Activated CD8-positive, alpha-beta memory T cell treated with anti-CD3 and anti-CD28 coated beads for 36 hours (primary cell): ENCODE measurements around the gene FCRLB. TPM values are rescaled to one million over a fixed set of nuclear protein-coding genes. Genes with fewer than 3 reads are reported as not detected.
"Not testable (repeated sequence)": the region's sequence is repeated elsewhere in the genome, so short reads cannot be mapped to it uniquely, and the experiment has no call there.

ENCODE experiments used
- CTCF ChIA-PET: fragments of 350-600 bp; sonication (Branson Sonifier 250); formaldehyde crosslinking; loops from one replicate; lab custom pipeline; 2021; ENCODE audit warnings: antibody characterized with exemption; lab: Charles Lee
- POLR2A ChIA-PET: fragments of 350-600 bp; sonication (Branson Sonifier 250); formaldehyde crosslinking; loops from one replicate; lab custom pipeline; 2021; ENCODE audit warnings: antibody characterized with exemption; lab: Charles Lee
- total RNA-seq, 2 experiments: library from RNA; stranded (reverse); gene quantifications; one replicate each; pipeline ENCODE4 v1.2.3, GENCODE V29; 2021

FCRLB gene
- total RNA-seq, 2 experiments from 2014 or later, result 0.29 to 0.51 TPM

DNA sequence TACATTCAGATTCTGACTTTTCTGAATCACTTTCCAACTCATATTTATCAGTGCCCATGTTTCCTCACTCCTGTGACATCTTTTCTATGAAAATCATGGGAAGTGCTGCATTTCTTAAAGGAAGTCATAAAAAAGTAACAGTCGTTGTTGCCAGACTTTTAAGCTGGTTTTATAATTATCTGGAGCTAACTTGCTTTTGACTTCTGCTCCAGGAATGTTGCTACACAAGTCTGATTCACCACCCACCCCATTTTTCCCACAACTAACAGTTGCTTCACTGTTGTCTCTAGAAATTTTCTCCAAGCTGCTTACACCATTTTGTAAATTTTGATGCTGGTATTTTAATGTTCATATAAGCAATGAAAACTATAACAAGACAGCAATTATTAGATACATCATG is 12.2 kb downstream of the FCRLB start:
- POLR2A ChIA-PET, result no interaction called here

GRCh38 chr1:161735837-161736236 is 14.5 kb downstream of the FCRLB start:
- CTCF ChIA-PET, result interaction anchor here (1.4 kb wide), 1 partner anchor 10 kb away, joined by 5 read pairs; no protein-coding TSS in a partner anchor
- POLR2A ChIA-PET, result no interaction called here

More for the DNA sequence above, 12.2 kb downstream of the FCRLB start:
- CTCF ChIA-PET, result interaction anchor here (1.1 kb wide), 1 partner anchor 8 kb away, joined by 3 read pairs; no protein-coding TSS in a partner anchor

DNA sequence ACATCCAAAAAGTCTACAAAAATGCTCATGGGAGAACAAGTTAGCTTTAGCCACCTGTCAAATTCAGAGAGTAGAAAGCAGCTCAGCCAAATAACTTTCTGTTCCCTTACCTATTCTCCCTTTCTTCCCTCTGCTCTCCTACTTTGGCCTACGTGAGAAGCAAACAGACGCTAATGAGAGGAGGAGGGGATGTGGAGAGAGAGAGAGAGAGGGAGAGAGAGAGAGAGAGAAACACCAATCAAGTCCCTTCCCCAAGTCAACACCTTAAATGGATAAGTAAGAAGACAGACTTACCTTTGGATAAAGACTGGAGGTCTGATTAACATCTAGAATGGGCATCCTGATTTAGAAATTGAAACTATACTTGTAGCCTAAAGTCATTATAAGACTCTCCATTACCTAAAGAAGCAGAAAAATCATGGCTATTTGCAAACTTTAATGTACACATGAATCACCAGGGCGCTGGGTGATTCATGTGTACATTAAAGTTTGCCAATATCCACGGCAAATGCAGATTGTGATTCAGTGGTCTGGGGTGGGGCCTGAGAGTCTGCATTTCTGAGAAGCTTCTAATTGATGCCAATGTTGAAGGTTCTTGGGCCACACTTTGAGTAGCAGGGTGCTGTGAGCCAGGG is 15.1 kb downstream of the FCRLB start:
- POLR2A ChIA-PET, result no interaction called here
- CTCF ChIA-PET, result interaction anchor here (1.4 kb wide), 1 partner anchor 11 kb away, joined by 5 read pairs; no protein-coding TSS in a partner anchor

DNA sequence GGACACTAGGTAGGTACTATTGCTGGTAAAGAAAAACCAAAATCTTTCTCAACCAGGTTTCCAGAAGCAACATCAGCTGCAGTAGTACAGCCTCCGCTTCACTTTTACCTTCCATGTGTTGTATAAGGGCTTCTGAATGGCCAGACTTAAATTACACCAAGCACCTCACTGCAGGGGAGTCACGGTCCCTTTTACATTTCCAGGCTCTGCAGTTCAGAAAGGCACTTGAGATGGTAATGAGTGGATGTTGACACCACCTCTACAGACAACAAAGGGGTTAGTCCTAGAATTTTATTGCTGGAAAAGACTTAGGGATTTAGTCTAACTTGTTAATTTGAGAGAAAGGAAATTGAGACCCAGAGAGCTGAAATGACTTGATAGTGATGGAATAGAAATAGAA is 16.3 kb downstream of the FCRLB start:
- CTCF ChIA-PET, result interaction anchor here (0.7 to 2.3 kb wide), 7 partner anchors 12 to 820 kb away, joined by 3 to 8 read pairs (median 5); no protein-coding TSS in a partner anchor
- POLR2A ChIA-PET, result interaction anchor here (0.7 to 1.1 kb wide), 2 partner anchors 10 kb away, joined by 3 to 4 read pairs; no protein-coding TSS in a partner anchor

- CTCF ChIA-PET, result interaction anchor here (0.7 to 2.3 kb wide), 8 partner anchors 9 to 335 kb away, joined by 3 to 13 read pairs (median 4); partner anchors contain the start of gene FCRLA
- POLR2A ChIA-PET, result no interaction called here
Observed at GRCh38 chr1:161738627-161739287, 17.4 kb downstream of the FCRLB start.

GRCh38 chr1:161739865-161740566 is 18.7 kb downstream of the FCRLB start:
- POLR2A ChIA-PET, result interaction anchor here (1.1 kb wide), 1 partner anchor 13 kb away, joined by 3 read pairs; no protein-coding TSS in a partner anchor

GRCh38 chr1:161740921-161741320 is 19.6 kb downstream of the FCRLB start:
- ChIA-PET POLR2A (no interaction called here), CTCF (interaction anchor here (0.7 to 1.4 kb wide), 11 partner anchors 9 to 258 kb away, joined by 3 to 9 read pairs (median 3); partner anchors contain the start of gene DUSP12)

More at GRCh38 chr1:161739865-161740566, 18.7 kb downstream of the FCRLB start:
- CTCF ChIA-PET, result interaction anchor here (0.8 to 2.3 kb wide), 6 partner anchors 11 to 253 kb away, joined by 3 to 13 read pairs (median 5); partner anchors contain the start of gene FCRLA

- POLR2A ChIA-PET, result no interaction called here
- CTCF ChIA-PET, result interaction anchor here (1.0 to 2.4 kb wide), 2 partner anchors 211 to 256 kb away, joined by 3 to 6 read pairs; no protein-coding TSS in a partner anchor
Observed at GRCh38 chr1:161743231-161743630, 21.9 kb downstream of the FCRLB start.

GRCh38 chr1:161747801-161748200 is 26.5 kb downstream of the FCRLB start:
- POLR2A ChIA-PET, result interaction anchor here (0.6 kb wide), 1 partner anchor 10 kb away, joined by 4 read pairs; no protein-coding TSS in a partner anchor

DNA sequence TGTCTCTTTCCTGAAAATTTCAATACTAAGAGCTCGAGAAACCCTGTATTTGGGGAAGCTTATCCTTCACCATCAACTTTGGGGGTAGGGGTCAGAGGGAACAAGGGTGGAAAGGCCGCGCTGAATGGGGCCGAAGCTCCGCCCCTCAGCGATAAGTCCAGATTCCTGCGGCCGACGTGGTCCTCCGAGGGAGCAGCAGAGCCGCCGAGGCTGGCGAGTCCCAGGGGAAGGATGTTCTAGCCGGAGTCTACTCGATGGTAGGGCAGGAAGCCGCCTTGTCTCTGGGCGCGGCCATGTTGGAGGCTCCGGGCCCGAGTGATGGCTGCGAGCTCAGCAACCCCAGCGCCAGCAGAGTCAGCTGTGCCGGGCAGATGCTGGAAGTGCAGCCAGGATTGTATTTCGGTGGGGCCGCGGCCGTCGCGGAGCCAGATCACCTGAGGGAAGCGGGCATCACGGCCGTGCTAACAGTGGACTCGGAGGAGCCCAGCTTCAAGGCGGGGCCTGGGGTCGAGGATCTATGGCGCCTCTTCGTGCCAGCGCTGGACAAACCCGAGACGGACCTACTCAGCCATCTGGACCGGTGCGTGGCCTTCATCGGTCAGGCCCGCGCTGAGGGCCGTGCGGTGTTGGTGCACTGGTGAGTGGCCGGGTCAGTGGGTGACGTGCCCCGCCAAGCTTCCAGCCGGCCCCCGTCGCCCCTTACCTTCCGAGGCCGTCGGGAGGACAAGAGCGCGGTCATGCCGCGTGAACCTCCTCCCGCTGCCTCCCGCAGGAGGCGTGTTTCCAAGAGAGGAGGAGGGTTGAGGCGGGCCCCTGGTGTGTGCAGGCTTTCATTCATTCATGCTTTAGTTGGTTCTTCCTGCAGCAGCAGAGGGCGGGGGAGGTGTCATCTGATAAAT is 28.4 kb downstream of the FCRLB start, which contains the start of gene DUSP12:
Gene DUSP12, plus strand, starts transcription at position 278 of the 899 bp plus-strand sequence. Its CDS starts 16 bp downstream, at position 294.
- CTCF ChIA-PET, result interaction anchor here (1.2 to 1.6 kb wide), 4 partner anchors 8 to 254 kb away, joined by 3 to 8 read pairs (median 3); no protein-coding TSS in a partner anchor
- POLR2A ChIA-PET, result interaction anchor here (1.2 to 1.3 kb wide), 2 partner anchors 17 to 23 kb away, joined by 3 to 7 read pairs; partner anchors contain the start of gene ATF6

More at GRCh38 chr1:161747801-161748200, 26.5 kb downstream of the FCRLB start:
- CTCF ChIA-PET, result interaction anchor here (1.6 kb wide), 1 partner anchor 17 kb away, joined by 3 read pairs; no protein-coding TSS in a partner anchor

DNA sequence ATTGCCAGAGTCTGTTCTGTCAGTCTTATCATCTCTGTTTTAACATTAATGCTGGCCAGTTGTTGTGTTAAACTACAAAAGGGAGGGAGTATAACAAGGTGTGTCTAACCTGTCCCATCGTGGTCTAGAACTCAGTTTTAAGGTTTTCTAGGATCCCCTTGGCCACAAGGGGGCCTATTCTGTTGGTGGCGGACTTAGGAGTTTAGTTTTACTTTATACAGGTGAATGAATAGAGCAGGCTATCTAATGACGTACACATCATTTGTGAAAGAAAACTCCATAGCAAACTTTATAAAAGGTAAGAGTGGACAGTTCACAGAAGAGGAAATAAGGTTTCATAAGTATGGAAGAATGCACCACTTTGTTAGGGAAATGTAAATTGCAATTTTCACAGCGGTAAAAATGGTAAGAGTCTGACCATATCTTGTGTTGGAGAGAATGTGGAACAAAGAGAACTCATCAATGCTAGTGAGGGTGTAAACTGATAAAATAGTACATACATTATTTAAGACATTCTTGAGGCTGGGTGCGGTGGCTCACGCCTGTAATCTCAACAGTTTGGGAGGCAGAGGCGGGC is 42.3 kb downstream of the FCRLB start:
- POLR2A ChIA-PET, result no interaction called here
- CTCF ChIA-PET, result interaction anchor here (2.0 kb wide), 1 partner anchor 10 kb away, joined by 6 read pairs; no protein-coding TSS in a partner anchor

DNA sequence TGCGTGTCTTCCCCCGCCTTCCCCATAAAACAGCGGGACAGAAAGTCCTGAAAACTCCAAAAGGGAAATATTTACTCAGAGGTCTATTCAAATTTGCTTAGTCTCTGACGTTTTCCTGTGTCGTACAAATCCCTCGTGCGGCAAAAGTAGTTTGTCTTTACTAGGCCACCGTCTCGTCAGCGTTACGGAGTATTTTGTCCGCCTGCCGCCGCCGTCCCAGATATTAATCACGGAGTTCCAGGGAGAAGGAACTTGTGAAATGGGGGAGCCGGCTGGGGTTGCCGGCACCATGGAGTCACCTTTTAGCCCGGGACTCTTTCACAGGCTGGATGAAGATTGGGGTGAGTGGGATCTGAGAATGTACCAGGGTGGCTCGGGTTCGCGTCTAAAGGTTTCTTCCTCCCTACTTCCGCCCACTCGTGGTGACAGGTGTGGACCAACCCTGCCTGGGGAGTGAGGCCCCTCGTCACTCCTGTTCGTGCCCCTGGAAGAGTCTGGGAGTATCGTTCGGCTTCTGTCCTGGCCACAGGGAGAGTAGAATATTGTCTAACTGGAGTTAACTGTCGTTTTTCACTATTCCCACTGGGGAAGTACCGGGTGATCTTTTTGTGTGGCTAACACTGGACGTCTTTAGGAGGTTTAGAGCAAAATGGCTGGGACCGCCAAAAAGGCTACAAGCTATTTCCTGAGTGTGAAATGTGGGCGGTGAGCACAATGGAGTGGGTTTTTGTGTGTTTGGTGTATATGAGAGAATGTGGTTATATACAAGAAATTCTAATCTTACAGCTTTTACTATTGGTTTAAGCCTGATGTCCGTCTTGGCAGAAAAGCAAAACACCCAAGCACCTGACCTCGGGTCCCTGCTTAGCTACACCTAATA is 45.0 kb downstream of the FCRLB start, which contains the start of gene ATF6:
Gene ATF6, plus strand, starts transcription at position 219 of the 880 bp plus-strand sequence. Its CDS starts 41 bp downstream, at position 260.
- CTCF ChIA-PET, result no interaction called here
- POLR2A ChIA-PET, result interaction anchor here (1.5 kb wide), 1 partner anchor 17 kb away, joined by 7 read pairs; the partner anchor contains the start of gene DUSP12

GRCh38 chr1:161768461-161768860 is 47.1 kb downstream of the FCRLB start:
- ChIA-PET CTCF (no interaction called here), POLR2A (no interaction called here)

GRCh38 chr1:161768986-161769672 is 47.8 kb downstream of the FCRLB start:
- CTCF ChIA-PET, result no interaction called here
- POLR2A ChIA-PET, result no interaction called here

GRCh38 chr1:161769673-161770045 is 48.3 kb downstream of the FCRLB start:
- POLR2A ChIA-PET, CTCF ChIA-PET: not testable (repeated sequence)

- ChIA-PET POLR2A (no interaction called here), CTCF (no interaction called here)
Observed at GRCh38 chr1:161770250-161770649, 48.9 kb downstream of the FCRLB start.
